ENCODE data around the gene TGFB2.
"Not testable (repeated sequence)": the region's sequence is repeated elsewhere in the genome, so short reads cannot be mapped to it uniquely, and the experiment has no call there.

The TGFB2 gene

DNA sequence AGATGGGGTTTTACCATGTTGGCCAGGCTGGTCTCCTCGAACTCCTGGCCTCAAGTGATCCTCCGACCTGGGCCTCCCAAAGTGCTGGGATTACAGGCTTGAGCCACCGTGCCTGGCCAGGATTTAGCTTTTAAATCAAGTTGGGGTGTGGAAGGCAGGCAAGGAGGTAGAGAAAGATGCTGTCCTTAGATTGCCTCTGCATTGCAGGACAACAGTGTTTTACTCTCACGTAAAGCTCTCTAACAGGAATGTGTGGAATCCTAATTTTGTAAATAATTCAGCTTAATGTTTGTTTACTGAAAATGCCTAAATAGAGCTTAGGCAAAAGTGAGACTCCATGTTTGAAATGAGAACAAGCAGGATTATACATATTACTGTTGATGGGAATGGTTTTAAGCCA, 29.5 kb upstream of the TGFB2 start:
- DNase-seq (ENCODE audit: low read depth) = no peak
- TF ChIP-seq, protein P1, sequence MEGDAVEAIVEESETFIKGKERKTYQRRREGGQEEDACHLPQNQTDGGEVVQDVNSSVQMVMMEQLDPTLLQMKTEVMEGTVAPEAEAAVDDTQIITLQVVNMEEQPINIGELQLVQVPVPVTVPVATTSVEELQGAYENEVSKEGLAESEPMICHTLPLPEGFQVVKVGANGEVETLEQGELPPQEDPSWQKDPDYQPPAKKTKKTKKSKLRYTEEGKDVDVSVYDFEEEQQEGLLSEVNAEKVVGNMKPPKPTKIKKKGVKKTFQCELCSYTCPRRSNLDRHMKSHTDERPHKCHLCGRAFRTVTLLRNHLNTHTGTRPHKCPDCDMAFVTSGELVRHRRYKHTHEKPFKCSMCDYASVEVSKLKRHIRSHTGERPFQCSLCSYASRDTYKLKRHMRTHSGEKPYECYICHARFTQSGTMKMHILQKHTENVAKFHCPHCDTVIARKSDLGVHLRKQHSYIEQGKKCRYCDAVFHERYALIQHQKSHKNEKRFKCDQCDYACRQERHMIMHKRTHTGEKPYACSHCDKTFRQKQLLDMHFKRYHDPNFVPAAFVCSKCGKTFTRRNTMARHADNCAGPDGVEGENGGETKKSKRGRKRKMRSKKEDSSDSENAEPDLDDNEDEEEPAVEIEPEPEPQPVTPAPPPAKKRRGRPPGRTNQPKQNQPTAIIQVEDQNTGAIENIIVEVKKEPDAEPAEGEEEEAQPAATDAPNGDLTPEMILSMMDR (IDR thresholded peaks at IDR 0.05; ENCODE audit: control insufficient read depth, extremely low read depth, insufficient read depth) = no peak
- no peak overlapping the region for H3K4me3 ChIP-seq (ENCODE audit: low read depth, low read length)

DNA sequence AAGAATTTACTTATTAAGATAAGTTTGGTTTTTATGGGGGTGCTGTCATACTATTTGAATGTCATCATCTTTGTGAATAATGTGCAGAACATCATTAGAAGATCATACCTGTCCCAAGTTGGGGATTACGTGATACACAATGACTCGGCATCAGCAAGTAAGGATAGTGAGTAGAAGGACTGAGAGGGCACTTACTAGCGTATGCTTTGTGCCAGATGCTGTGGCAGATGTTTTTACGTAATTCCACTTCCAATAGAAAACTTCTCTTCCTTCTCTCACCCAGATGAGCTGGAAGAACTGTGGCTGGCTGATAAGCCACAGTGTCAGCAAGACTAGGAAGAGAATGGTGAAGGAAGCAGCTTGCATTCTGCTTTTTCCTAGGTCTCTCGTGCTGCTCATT, 28.1 kb upstream of the TGFB2 start:
- TF ChIP-seq, protein P1 (IDR thresholded peaks at IDR 0.05; ENCODE audit: control insufficient read depth, extremely low read depth, insufficient read depth) = no peak
- no peak for DNase-seq (ENCODE audit: low read depth)
- no peak overlapping the region for H3K4me3 ChIP-seq (ENCODE audit: low read depth, low read length)

DNA sequence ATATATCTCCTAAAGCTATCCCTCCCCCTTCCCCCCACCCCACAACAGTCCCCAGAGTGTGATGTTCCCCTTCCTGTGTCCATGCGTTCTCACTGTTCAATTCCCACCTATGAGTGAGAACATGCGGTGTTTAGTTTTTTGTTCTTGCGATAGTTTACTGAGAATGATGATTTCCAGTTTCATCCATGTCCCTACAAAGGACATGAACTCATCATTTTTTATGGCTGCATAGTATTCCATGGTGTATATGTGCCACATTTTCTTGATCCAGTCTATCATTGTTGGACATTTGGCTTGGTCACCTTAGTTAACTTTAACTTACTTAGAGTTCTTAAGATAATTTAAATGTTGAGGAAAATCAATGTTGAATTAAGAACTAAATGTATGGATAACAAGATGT, 25.0 kb upstream of the TGFB2 start:
- DNase-seq (ENCODE audit: low read depth); H3K4me3 ChIP-seq (ENCODE audit: low read depth, low read length): not testable (repeated sequence)

DNA sequence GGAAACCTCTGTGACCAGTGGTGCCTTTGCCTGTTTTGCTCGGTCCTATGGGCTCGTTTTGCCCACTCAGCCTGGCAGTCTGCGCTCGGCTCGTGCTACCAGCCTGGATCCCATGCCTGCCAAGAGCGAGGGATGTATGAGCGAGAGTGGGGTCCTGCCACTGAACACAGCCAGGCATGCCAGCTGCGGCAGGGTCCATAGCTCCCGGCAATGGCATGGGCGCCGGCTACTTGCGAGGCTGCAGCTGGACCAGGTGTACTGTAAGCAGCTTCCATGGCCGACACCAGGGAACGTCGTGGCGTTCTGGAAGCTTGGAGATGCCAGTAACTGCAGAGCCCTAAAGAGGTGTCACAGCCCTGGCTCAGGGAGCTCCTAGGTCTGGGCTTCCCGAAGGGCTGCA, 22.4 kb upstream of the TGFB2 start:
- H3K4me3 ChIP-seq (ENCODE audit: low read depth, low read length) = no peak overlapping the region
- TF ChIP-seq, protein P1 (IDR thresholded peaks at IDR 0.05; ENCODE audit: control insufficient read depth, extremely low read depth, insufficient read depth) = no peak
- DNase-seq (ENCODE audit: low read depth) = no peak

DNA sequence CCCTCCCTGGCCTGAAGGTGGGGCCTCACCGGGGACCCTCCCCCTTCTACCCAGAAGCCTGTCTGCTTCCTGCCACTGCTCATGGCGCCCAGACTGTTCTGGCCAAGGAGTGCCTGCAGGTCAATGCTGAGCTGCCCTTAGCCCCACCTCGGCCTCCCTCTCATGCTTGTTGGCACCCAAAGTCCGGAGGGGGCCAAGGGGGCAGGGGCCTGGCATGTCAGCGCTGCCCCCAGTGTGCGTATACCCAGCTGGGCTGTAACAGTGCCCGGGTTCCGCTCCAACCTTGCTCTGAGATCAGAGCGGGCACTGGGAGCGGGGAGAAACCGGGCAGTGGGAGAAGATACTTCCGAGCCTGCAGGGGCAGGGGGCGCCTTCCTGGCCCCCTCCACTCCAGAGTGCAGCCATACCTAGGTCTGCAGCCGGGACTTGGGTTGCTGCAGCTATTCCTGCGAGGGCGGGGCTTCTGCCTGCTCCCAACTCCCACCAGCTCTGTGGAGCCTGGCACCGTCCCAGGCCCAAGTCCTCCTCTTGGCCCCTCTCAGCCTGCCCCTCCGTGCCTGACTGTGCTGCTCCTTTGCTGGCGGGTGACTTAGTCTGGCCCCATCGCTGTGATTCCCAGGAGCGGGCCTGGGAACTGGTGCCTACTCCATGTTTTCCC, 21.4 kb upstream of the TGFB2 start:
- H3K4me3 ChIP-seq (ENCODE audit: low read depth, low read length) = no peak overlapping the region
- no peak for DNase-seq (ENCODE audit: low read depth)
- TF ChIP-seq, protein P1 (IDR thresholded peaks at IDR 0.05; ENCODE audit: control insufficient read depth, extremely low read depth, insufficient read depth) = no peak

DNA sequence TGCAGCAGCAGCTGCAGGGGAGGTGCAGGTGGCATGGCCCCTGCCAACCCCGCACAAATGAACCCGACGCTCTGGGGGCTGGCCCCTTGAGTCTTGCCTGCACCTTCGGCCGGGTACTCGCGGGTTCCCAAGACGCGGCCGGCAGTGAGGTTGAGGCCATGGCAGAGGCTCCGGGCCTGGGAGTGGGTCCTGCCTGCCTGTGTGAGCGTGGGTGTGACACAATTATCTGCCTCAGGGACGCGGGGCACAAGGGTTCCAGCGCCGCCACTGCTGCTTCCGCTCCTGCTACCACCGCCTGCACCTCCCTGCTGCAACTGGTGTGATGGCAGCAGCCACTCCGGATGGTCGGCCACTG, 20.9 kb upstream of the TGFB2 start:
- no peak for DNase-seq (ENCODE audit: low read depth)
- TF ChIP-seq, protein P1 (IDR thresholded peaks at IDR 0.05; ENCODE audit: control insufficient read depth, extremely low read depth, insufficient read depth) = no peak

DNA sequence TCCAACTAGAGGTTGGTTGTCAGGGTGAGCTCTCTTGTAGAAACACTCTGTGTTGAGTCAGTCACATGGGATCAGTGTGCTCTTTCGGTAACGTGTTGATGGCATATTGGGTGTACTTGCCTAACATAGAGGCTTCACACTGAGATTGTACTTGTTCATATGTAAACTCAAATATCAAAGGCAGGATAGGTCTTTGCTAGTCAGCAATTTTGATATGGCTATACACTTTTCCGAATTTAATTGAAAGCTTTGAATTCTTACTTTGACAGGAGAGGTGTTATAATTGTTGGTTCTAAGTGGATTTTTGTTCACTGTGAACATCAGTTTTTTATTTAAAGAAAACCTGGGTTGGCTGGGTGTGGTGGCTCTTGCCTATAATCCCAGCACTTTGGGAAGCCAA, 16.4 kb upstream of the TGFB2 start:
- no peak for DNase-seq (ENCODE audit: low read depth)

More for the DNA sequence above, 20.9 kb upstream of the TGFB2 start:
- H3K4me3 ChIP-seq (ENCODE audit: low read depth, low read length) = no peak overlapping the region

More for the DNA sequence above, 16.4 kb upstream of the TGFB2 start:
- no peak overlapping the region for H3K4me3 ChIP-seq (ENCODE audit: low read depth, low read length)
- TF ChIP-seq, protein P1 (IDR thresholded peaks at IDR 0.05; ENCODE audit: control insufficient read depth, extremely low read depth, insufficient read depth) = no peak

Measured in LNCaP clone FGC (cell line).